Upper lobe of right lung (tissue), 1 donor: ENCODE data around the gene ZNF800. TPM values are rescaled to one million over a fixed set of nuclear protein-coding genes. Genes with fewer than 3 reads are reported as not detected.
"Not testable (repeated sequence)": the region's sequence is repeated elsewhere in the genome, so short reads cannot be mapped to it uniquely, and the experiment has no call there.

Source experiments
- ATAC-seq: fragments of 200-7000 bp; cut with Tn5 transposase; one replicate; pipeline ENCODE4 v1.9.1; 2020; ENCODE audit warnings: mild to moderate bottlenecking, moderate library complexity
- DNase-seq: peaks from one replicate; pipeline ENCODE4 v3.0.0-alpha.2; 2020
- H3K27ac ChIP-seq: fragments of 200-600 bp; one replicate; pipeline ENCODE4 v1.8.0; 2022
- H3K27me3 ChIP-seq: fragments of 200-600 bp; one replicate; pipeline ENCODE4 v1.8.0; 2022; ENCODE audit warnings: mild to moderate bottlenecking
- H3K36me3 ChIP-seq: fragments of 200-600 bp; one replicate; pipeline ENCODE4 v1.8.0; 2022
- H3K4me1 ChIP-seq: fragments of 200-600 bp; one replicate; pipeline ENCODE4 v1.8.0; 2022
- H3K4me3 ChIP-seq: fragments of 200-600 bp; one replicate; pipeline ENCODE4 v1.8.0; 2022; ENCODE audit warnings: mild to moderate bottlenecking
- H3K9me3 ChIP-seq: fragments of 200-600 bp; one replicate; pipeline ENCODE4 v1.8.0; 2022
- CTCF ChIP-seq: fragments of 200-600 bp; IDR thresholded peaks from one replicate; pipeline ENCODE4 v1.8.0; 2022; ENCODE audit warnings: antibody characterized with exemption
- intact Hi-C: fragments of 100-400 bp; cut with DNase I; formaldehyde crosslinking; loops from one replicate; pipeline ENCODE4 v1.11.0; 2022
- total RNA-seq: library from RNA; stranded (reverse); fragmentation: NEBNext Ultra II Directional; extraction: Animal tissue kit (Norgen Biotek cat#: 25700); gene quantifications from one replicate; pipeline ENCODE4 v1.2.1, GENCODE V29; 2021
- donor health status: DM: no; HTN: yes; CAD: no; lungs with severe emphysema.

ZNF800 gene
- total RNA-seq, 1 donor from 2014 or later = 34.9 TPM

DNA sequence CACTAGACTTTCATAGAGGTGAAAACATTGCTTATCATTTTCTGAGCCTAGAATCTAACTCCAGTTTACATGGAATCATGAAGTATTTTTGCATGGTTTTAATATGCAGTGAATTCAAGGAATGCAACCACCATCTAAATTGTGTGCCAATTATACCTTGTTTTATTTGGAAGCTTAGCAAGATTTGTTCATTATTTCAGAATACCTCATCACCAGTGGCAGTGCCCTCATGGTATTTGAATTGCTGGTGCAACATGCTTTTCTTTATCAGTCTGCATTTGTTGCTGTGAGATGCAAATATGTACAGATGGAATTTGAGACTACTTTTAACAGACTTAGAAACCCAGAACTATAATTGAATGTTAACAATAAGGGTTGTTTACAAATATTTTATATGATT is 18.7 kb upstream of the ZNF800 start:
- Histone ChIP-seq H3K4me1 (peaks cover 4% of the 10 kb centered on the region), H3K36me3 (no peaks in the 10 kb centered on the region), H3K9me3 (no peaks in the 10 kb centered on the region), H3K27me3 (peaks cover 5% of the 10 kb centered on the region), H3K27ac (no peak overlapping the region), H3K4me3 (no peak overlapping the region)
- ATAC-seq (no peak), DNase-seq (no peak)
- intact Hi-C loops = no loop called here
- no peak for TF ChIP-seq CTCF

GRCh38 chr7:127409629-127410028 is 17.1 kb upstream of the ZNF800 start:
- no peak for ATAC-seq

GRCh38 chr7:127404286-127405072 is 12.0 kb upstream of the ZNF800 start:
- Histone ChIP-seq H3K4me1 (no peaks in the 10 kb centered on the region), H3K27ac (no peak overlapping the region), H3K27me3 (peaks cover 14% of the 10 kb centered on the region), H3K4me3 (no peak overlapping the region), H3K36me3 (no peaks in the 10 kb centered on the region), H3K9me3 (no peaks in the 10 kb centered on the region)
- DNase-seq = no peak
- intact Hi-C loops = no loop called here
- TF ChIP-seq CTCF = no peak
- no peak for ATAC-seq

More at GRCh38 chr7:127409629-127410028, 17.1 kb upstream of the ZNF800 start:
- Histone ChIP-seq H3K4me1 (peaks cover 4% of the 10 kb centered on the region), H3K36me3 (no peaks in the 10 kb centered on the region), H3K4me3 (no peak overlapping the region), H3K27me3 (peaks cover 14% of the 10 kb centered on the region), H3K9me3 (no peaks in the 10 kb centered on the region), H3K27ac (no peak overlapping the region)
- intact Hi-C loops = no loop called here
- no peak for TF ChIP-seq CTCF
- DNase-seq = no peak

GRCh38 chr7:127396184-127396583 is 3.7 kb upstream of the ZNF800 start:
- peak; percentile 7 for ATAC-seq
- peak; percentile 73 for DNase-seq
- Histone ChIP-seq H3K4me3 (no peak overlapping the region), H3K4me1 (peaks cover 7% of the 10 kb centered on the region), H3K27me3 (no peaks in the 10 kb centered on the region), H3K36me3 (no peaks in the 10 kb centered on the region), H3K27ac (no peak overlapping the region), H3K9me3 (no peaks in the 10 kb centered on the region)
- intact Hi-C loops = no loop called here
- TF ChIP-seq CTCF = no peak

GRCh38 chr7:127395104-127395503 is 2.6 kb upstream of the ZNF800 start:
- H3K9me3 ChIP-seq, H3K27me3 ChIP-seq, DNase-seq, H3K27ac ChIP-seq, intact Hi-C loops, H3K4me3 ChIP-seq, ATAC-seq, H3K36me3 ChIP-seq: not testable (repeated sequence)
- peaks cover 18% of the 10 kb centered on the region for H3K4me1 ChIP-seq

DNA sequence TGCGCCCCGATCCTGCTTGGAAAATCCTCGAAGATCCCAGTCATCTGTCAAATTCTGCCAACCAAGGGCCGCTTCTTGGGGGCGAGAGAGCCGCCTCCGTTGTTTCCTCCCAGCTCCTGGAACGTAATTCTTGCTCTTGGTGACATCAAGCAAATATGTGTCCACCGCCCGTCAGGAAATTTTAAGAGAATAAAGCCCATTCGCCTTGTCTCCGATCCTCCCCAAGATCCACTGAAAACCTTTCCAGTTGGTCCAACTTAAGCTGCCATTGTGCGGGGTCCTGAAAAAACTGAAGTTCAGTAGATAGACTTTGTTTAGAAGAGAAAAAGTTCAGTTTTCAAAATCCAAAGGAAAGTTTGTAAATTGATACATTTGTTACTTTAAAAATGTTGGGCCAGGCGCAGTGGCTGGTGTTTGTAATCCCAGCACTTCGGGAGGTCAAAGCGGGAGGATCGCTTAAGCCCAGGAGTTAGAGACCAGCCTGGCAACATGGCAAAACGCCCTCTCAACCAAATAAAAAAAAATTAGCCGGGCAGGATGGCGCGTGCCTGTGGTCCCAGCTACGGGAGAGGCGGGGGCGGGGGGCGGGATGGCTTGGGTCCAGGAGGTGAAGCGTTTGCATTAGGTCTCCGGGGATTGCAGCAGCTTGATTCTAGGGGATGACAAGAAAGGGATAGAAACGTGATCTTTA is 1.0 kb upstream of the ZNF800 start:
- TF ChIP-seq CTCF = no peak
- Histone ChIP-seq H3K27ac (peak overlapping the region; percentile 98), H3K4me1 (peaks cover 25% of the 10 kb centered on the region), H3K36me3 (peaks cover 21% of the 10 kb centered on the region), H3K4me3 (peak overlapping the region; percentile 99), H3K9me3 (no peaks in the 10 kb centered on the region), H3K27me3 (no peaks in the 10 kb centered on the region)
- DNase-seq (no peak), ATAC-seq (no peak)
- intact Hi-C loops = no loop called here
